SU-DHL-6 (cell line): ENCODE results near the gene TDRD7.

Experiments used
- H2AFZ ChIP-seq: fragments of 200-600 bp; sonication (generic); 2 replicates; pipeline ENCODE4 v1.6.1; 2014; ENCODE audit warnings: low read depth, mild to moderate bottlenecking, moderate library complexity, mixed read lengths, antibody characterized with exemption, low read length; ENCODE audit not compliant: severe bottlenecking
- H3F3A ChIP-seq: fragments of 200-600 bp; shearing (Covaris generic); 2 replicates; pipeline ENCODE4 v1.6.0; 2016; ENCODE audit warnings: antibody characterized with exemption, mild to moderate bottlenecking; ENCODE audit not compliant: insufficient read depth
- H3K27ac ChIP-seq: fragments of 200-600 bp; sonication (generic); 2 replicates; pipeline ENCODE4 v1.5.1; 2016; ENCODE audit warnings: low read depth, mild to moderate bottlenecking, low read length, moderate library complexity, mixed read lengths
- H3K27me3 ChIP-seq: fragments of 200-600 bp; sonication (generic), shearing (Covaris generic); 2 replicates; pipeline ENCODE4 v1.6.0; 2014; ENCODE audit warnings: mild to moderate bottlenecking, low read length
- H3K36me3 ChIP-seq: fragments of 200-600 bp; sonication (generic); 2 replicates; pipeline ENCODE4 v1.6.1; 2014; ENCODE audit warnings: mild to moderate bottlenecking, low read length, mixed read lengths
- H3K4me2 ChIP-seq: fragments of 300-600, 200-600 bp; shearing (Covaris generic), sonication (generic); 2 replicates; pipeline ENCODE4 v1.6.0; 2014; ENCODE audit warnings: low read length, low read depth, mild to moderate bottlenecking; ENCODE audit not compliant: poor library complexity, severe bottlenecking
- H3K4me3 ChIP-seq: fragments of 200-600 bp; sonication (generic); 2 replicates; pipeline ENCODE4 v1.5.1; 2014; ENCODE audit warnings: antibody characterized with exemption, low read length, mild to moderate bottlenecking, mixed read lengths; ENCODE audit not compliant: insufficient read depth, poor library complexity, severe bottlenecking
- H3K79me2 ChIP-seq: fragments of 200-600 bp; sonication (generic); 2 replicates; pipeline ENCODE4 v1.6.1; 2014; ENCODE audit warnings: mild to moderate bottlenecking, low read length, moderate library complexity; ENCODE audit not compliant: insufficient read depth
- H3K9ac ChIP-seq: fragments of 200-600 bp; sonication (generic); 2 replicates; pipeline ENCODE4 v1.7.0; 2014; ENCODE audit warnings: mild to moderate bottlenecking, low read length
- H3K9me2 ChIP-seq: fragments of 200-600 bp; sonication (generic); replicated peaks from 2 replicates; pipeline ENCODE4 v1.6.1; 2014; ENCODE audit warnings: low read length; ENCODE audit not compliant: insufficient read depth
- H3K9me3 ChIP-seq: fragments of 200-600 bp; sonication (generic); 2 replicates; pipeline ENCODE4 v1.6.1; 2014; ENCODE audit warnings: low read length, mixed read lengths; ENCODE audit not compliant: insufficient read depth
- H4K20me1 ChIP-seq: fragments of 200-600 bp; sonication (generic); 2 replicates; pipeline ENCODE4 v1.6.1; 2014; ENCODE audit warnings: low read depth, mild to moderate bottlenecking, antibody characterized with exemption, low read length, moderate library complexity, mixed read lengths
- CTCF ChIP-seq: fragments of 200-600 bp; sonication (generic); IDR thresholded peaks from one replicate; pipeline ENCODE4 v1.5.1; 2017; ENCODE audit warnings: antibody characterized with exemption, mild to moderate bottlenecking, low read length, moderate library complexity; ENCODE audit not compliant: insufficient read depth, poor library complexity, severe bottlenecking
- EZH2phosphoT487 ChIP-seq: fragments of 200-600 bp; sonication (generic), shearing (Covaris generic); conservative IDR thresholded peaks from 2 replicates; pipeline ENCODE4 v1.6.1; 2018; ENCODE audit warnings: mild to moderate bottlenecking, antibody characterized with exemption, low read length, moderate library complexity, mixed read lengths

Gene TDRD7

DNA sequence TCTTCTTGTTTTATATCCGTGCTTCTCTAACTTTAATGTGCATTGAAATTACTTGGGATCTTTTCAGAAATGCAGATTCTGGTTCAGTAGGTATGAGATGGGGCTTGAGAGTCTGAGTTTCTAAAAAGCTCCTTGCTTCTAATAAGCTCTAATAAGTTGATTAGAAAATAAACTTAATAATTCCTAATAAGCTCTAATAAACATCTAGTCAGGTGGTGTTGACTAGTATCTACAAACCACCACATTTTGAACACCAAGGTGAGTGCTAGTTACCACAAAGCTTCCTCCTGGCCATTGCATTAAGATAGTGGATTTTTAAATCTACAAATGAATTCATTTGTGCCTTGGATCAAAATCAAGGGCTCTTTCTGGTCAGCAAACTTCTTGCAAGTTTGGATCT, 94.9 kb downstream of the TDRD7 start:
- Histone ChIP-seq H3K9ac (no peak overlapping the region), H3K27me3 (no peaks in the 10 kb centered on the region), H3K9me2 (no peaks in the 10 kb centered on the region), H3K9me3 (no peaks in the 10 kb centered on the region), H2AFZ (no peak overlapping the region), H3K4me3 (no peak overlapping the region), H3K4me2 (no peak overlapping the region), H3K27ac (no peak overlapping the region), H4K20me1 (no peaks in the 10 kb centered on the region), H3F3A (no peaks in the 10 kb centered on the region), H3K79me2 (no peaks in the 10 kb centered on the region), H3K36me3 (no peaks in the 10 kb centered on the region)
- no peak for TF ChIP-seq EZH2phosphoT487
- no peak for TF ChIP-seq CTCF

DNA sequence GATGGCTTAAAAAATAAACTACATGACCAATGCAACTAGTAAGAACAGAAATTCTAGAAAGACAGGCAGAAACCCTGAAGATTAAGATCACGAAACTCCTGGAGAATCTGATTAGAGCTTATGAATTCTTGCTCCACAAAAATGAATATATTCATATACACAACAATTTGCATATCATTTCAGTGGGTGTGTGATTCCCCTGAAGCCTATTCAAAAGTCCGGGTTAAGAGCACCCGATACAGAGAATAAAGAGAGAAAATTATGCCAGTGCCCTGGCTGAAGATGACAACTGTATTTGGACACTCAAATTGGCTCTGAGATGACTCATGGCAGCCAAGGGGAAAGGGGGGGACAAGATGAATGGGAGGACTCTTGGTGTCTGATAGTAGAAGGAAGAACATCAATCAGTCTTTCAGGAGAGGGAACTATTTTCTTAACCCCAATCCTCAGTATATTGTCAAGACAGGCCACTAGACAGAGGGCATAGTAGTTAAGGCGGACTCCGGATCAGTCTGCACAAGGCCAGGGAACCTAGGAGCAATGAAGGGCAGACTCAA, 95.6 kb downstream of the TDRD7 start:
- H3K9me2 ChIP-seq, result no peaks in the 10 kb centered on the region
- H3K4me3 ChIP-seq, result no peak overlapping the region
- H3K27ac ChIP-seq, result no peak overlapping the region
- no peaks in the 10 kb centered on the region for H3F3A ChIP-seq
- H3K27me3 ChIP-seq, result no peaks in the 10 kb centered on the region
- TF ChIP-seq EZH2phosphoT487, result no peak
- TF ChIP-seq CTCF, result no peak
- no peaks in the 10 kb centered on the region for H3K79me2 ChIP-seq
- H3K9me3 ChIP-seq, result no peaks in the 10 kb centered on the region
- H4K20me1 ChIP-seq, result no peaks in the 10 kb centered on the region
- H3K4me2 ChIP-seq, result no peak overlapping the region
- no peaks in the 10 kb centered on the region for H3K36me3 ChIP-seq
- no peak overlapping the region for H3K9ac ChIP-seq
- H2AFZ ChIP-seq, result no peak overlapping the region

DNA sequence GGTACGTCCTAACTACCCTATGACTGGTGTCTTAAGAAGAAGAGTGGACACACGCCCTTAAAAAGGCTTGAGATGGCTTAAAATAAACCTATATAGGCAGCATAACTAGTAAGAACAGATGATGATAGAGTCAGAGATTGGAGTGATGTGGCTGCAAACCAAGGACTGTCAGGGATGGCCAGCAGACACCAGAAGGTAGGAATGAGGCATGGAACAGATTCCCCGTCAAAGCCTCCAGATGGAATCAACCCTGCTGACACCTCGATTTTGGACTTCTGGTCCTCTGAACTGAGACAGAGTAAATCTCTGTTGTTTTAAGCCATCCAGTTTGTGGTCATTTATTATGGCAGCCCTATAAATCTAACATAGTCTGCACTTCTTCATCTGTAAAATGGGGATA, 97.0 kb downstream of the TDRD7 start:
- Histone ChIP-seq H4K20me1 (no peaks in the 10 kb centered on the region), H3K79me2 (no peaks in the 10 kb centered on the region), H3K9me2 (no peaks in the 10 kb centered on the region), H3K27ac (no peak overlapping the region), H3K36me3 (no peaks in the 10 kb centered on the region), H3K9ac (no peak overlapping the region), H3K27me3 (no peaks in the 10 kb centered on the region), H3K4me3 (no peak overlapping the region), H2AFZ (no peak overlapping the region), H3K4me2 (no peak overlapping the region), H3K9me3 (no peaks in the 10 kb centered on the region), H3F3A (no peaks in the 10 kb centered on the region)
- TF ChIP-seq EZH2phosphoT487 (no peak), CTCF (no peak)
